Fibroblast of pulmonary artery (primary cell): ENCODE data around the gene CDKN1A.

ENCODE experiments used
- DNase-seq: peaks from one replicate; pipeline ENCODE4 v3.0.0-alpha.2; 2010; ENCODE audit warnings: low read depth
- H3K4me3 ChIP-seq: replicated peaks from 2 replicates; pipeline ENCODE4 v1.5.1; 2011; ENCODE audit warnings: low read depth, mild to moderate bottlenecking, control low read depth, low read length, moderate library complexity
- TF ChIP-seq, protein P1 (sequence below): IDR thresholded peaks from 2 replicates; pipeline ENCODE4 v1.5.1; 2011; ENCODE audit warnings: mild to moderate bottlenecking, control low read depth, low read length, inconsistent platforms; ENCODE audit errors: missing control alignments

Gene CDKN1A

GRCh38 chr6:36733300-36733699, 54.8 kb downstream of the CDKN1A start:
- no peak for DNase-seq
- H3K4me3 ChIP-seq: no peak overlapping the region
- TF ChIP-seq, protein P1, sequence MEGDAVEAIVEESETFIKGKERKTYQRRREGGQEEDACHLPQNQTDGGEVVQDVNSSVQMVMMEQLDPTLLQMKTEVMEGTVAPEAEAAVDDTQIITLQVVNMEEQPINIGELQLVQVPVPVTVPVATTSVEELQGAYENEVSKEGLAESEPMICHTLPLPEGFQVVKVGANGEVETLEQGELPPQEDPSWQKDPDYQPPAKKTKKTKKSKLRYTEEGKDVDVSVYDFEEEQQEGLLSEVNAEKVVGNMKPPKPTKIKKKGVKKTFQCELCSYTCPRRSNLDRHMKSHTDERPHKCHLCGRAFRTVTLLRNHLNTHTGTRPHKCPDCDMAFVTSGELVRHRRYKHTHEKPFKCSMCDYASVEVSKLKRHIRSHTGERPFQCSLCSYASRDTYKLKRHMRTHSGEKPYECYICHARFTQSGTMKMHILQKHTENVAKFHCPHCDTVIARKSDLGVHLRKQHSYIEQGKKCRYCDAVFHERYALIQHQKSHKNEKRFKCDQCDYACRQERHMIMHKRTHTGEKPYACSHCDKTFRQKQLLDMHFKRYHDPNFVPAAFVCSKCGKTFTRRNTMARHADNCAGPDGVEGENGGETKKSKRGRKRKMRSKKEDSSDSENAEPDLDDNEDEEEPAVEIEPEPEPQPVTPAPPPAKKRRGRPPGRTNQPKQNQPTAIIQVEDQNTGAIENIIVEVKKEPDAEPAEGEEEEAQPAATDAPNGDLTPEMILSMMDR: no peak

DNA sequence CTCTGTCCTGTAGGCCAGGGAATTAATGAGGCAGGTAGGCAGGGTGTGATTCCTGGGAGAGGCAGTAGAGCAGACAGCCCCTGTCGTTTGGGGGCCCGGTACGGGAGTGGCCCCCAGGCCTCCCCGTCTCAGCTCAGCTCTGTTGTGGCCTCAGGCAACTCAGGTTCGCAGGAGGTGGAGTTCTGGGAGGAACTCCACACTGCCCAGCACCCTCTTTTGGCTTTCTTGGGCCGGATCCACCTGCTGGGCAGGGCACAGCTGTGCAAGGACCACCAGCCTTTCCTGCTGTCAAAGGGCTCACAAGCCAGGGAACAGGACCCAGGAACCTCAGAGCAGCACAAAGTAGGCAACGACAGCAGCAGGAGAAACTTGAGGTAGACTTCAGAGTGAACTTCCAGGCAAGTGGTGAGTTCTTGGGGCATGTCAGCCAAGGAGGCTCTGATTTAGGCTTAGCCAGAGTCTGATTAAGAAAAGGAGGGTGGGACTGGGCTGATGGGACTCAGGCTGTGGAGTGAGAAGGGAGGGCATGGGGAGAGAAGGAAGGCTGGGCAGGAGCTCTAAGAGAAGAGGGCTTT, 56.1 kb downstream of the CDKN1A start:
- no peak for DNase-seq

GRCh38 chr6:36735110-36736071, 56.9 kb downstream of the CDKN1A start:
- peak overlapping the region; percentile 7 for H3K4me3 ChIP-seq

More for the DNA sequence above, 56.1 kb downstream of the CDKN1A start:
- H3K4me3 ChIP-seq: peak overlapping the region; percentile 7
- TF ChIP-seq, protein P1: no peak

More at GRCh38 chr6:36735110-36736071, 56.9 kb downstream of the CDKN1A start:
- TF ChIP-seq, protein P1: peak; percentile 35
- DNase-seq: peak; percentile 97
